GM12875 (cell line): ENCODE results near the gene RIMS1.

ENCODE experiments used
- H3K4me3 ChIP-seq: one replicate; pipeline ENCODE4 v1.5.1; 2011; ENCODE audit warnings: low read depth, low read length, control low read depth
- TF ChIP-seq, protein P1 (sequence below): IDR thresholded peaks from 2 replicates; pipeline ENCODE4 v1.5.1; 2011; ENCODE audit warnings: low read depth, mild to moderate bottlenecking, control low read depth, inconsistent platforms, low read length, moderate library complexity, borderline replicate concordance; ENCODE audit not compliant: insufficient read depth

Gene RIMS1

DNA sequence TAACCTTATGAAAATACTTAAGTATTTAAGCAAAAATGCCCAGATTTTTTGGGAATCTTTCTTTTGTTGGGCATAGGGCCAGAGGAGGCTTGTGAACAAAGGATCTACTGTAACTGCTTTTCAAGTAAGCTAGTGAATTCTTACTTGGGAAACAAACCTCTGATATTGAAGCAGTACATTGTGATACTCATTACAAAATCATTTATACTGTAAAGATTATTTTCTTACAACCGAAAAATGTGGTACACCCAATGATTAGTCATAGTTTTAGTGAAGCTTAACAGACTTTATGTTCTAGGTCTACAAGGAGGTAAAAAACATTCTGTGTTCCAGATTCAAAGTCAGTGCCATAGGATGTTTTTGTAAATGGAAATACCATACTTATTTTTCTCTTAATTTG is 462.6 kb downstream of the RIMS1 start:
- no peak overlapping the region for H3K4me3 ChIP-seq
- TF ChIP-seq, protein P1, sequence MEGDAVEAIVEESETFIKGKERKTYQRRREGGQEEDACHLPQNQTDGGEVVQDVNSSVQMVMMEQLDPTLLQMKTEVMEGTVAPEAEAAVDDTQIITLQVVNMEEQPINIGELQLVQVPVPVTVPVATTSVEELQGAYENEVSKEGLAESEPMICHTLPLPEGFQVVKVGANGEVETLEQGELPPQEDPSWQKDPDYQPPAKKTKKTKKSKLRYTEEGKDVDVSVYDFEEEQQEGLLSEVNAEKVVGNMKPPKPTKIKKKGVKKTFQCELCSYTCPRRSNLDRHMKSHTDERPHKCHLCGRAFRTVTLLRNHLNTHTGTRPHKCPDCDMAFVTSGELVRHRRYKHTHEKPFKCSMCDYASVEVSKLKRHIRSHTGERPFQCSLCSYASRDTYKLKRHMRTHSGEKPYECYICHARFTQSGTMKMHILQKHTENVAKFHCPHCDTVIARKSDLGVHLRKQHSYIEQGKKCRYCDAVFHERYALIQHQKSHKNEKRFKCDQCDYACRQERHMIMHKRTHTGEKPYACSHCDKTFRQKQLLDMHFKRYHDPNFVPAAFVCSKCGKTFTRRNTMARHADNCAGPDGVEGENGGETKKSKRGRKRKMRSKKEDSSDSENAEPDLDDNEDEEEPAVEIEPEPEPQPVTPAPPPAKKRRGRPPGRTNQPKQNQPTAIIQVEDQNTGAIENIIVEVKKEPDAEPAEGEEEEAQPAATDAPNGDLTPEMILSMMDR = no peak

DNA sequence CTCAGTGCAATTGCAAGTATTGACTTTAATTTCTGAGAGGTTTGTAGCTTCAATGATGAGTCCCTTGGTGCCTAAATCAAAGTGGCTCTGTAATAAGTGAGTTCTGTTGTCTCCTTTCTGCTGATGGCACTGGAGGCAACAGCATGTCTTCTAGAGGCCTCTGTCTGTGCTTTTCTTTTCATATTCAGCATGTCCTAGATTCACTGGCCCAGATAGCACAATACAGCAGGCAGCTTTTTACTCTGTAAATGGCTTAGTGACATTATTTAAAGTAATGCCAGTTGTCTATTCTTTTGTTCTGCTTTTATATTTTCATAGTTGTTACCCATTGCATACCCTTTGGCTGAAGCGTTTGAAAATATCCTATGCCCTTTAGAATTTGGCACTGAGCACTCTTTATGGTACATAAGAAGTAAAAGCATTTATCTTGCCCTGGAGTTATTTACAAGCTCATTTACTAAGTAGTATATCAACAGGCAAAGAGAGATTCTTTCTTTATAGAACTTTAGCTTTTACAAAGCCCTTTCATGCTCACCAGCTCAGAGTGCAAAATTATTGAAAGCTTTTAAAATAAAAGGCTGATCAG is 464.0 kb downstream of the RIMS1 start:
- TF ChIP-seq, protein P1 = no peak

DNA sequence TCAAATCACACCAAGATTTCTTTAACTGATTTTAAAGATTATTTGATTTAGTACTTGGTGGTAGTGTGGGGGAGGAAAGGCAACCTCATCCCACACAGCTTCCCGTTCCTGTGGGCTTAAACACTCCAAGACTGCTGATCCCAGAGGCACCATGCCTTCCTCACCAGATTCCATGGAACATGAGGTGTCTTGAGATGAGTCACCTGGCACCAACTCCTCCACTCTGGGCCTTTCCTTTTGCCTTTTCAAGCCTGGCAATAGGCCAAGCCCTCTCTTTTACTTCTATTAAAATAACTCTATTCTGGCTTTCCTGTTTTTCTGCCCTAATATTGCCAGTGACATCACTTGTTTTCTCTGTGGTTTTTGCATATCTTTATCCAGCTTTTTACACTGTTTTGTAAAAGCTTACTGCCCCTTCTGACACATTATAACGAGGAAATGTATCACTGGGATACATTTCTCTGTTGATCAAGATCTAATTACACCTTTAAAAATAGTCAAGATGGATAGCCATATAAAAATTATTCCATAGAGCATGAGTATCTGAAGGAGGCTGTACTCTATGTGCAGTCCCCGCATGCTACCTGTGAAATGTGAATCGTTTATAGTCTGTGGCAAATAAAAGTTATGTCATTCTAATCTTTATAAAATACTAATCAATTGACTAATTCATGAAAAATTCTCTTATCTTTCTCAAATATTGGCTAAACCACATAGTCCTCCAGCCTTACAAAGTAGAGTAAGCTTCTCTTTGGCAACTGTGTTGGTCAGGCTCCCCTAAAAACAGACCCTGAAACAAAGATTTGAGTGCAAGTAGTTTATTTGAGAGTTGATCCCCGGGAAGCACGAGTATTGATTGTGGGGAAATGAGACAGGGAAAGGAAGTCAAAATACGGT is 477.7 kb downstream of the RIMS1 start:
- TF ChIP-seq, protein P1 = no peak
- no peak overlapping the region for H3K4me3 ChIP-seq

More for the DNA sequence above, 464.0 kb downstream of the RIMS1 start:
- no peak overlapping the region for H3K4me3 ChIP-seq

DNA sequence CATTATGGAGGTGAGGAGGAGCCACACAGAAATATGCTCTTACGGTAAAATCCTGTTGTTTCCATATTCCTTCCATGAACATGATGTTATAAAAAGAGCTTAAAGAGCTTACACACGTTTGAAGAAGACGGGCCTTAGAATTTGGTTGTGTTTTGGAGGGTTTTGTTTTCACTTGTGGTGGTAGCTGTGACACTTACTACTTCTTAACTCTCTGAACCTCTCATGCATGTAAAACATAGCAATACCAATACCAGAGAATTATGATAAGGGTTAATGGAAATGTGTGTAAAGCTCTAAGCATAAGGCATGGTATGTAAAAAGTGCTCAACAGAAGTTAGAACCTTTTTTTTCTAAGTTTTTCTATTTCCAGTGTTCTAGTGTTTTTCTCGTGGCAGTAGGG is 479.4 kb downstream of the RIMS1 start:
- no peak overlapping the region for H3K4me3 ChIP-seq
- TF ChIP-seq, protein P1 = no peak

DNA sequence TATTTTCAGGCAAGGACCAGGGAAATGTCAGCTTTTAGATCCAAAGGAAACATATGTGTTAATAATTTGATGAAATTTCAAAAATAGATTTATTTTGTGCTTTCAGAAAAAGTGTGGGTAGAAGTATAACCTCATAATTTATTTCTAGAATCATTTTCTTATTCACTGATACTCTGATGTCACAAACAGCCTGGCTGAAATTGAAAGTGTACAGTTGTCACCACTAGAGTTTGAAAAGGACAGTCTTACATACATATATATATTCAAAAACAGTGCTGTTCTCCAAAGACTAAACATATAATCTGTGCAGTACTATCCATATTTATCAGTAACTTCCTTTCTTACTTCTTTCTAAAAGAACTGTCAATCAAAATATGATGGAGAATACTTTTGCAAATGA is 481.1 kb downstream of the RIMS1 start:
- TF ChIP-seq, protein P1 = no peak
- H3K4me3 ChIP-seq = no peak overlapping the region

DNA sequence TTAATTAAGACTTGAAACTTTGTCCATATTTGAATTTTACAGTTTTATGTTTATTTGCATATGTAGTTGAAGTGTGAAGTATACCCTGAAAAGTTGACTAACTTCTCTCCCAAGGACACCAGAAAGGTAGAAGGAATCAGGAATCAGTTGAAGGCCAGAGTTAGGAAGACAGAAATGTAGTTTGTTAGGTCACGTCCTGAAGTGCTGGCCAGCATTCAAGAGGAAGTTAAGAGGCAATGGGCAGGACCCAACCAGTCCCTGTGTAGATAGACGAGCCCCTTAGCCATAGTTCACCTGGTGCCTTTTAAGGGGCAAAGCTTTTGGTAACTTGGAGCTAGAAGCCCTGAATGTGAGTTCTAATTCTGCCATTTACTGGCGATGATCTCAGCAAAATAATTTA is 485.1 kb downstream of the RIMS1 start:
- H3K4me3 ChIP-seq = no peak overlapping the region
- TF ChIP-seq, protein P1 = no peak

DNA sequence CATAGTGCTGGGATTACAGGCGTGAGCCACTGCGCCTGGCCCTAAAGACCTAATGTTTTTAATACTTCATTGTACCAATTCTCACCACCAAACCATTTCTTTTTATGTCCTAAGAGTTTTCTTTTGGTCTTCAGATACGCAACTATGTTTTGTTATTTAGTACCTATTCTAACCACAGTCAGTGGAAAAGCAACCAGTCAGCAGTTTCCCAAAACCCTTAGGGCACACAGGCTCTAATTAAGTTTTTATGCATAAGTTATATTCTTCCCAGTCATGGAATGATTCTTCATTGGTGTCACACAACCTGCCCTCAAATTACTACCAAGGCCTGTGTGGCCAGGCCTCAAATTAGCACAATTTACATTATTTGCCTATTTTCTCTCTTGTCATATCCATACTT is 487.8 kb downstream of the RIMS1 start:
- TF ChIP-seq, protein P1 = no peak
- H3K4me3 ChIP-seq = no peak overlapping the region
